SK-N-SH treated with all-trans-retinoic acid at 6 μM for 48 hours (cell line): ENCODE data around the gene DLG5.

Experiments
- ATAC-seq: fragments of 200-7000 bp; cut with Tn5 transposase; 3 replicates; pipeline ENCODE4 v1.9.1; 2020; ENCODE audit warnings: mild to moderate bottlenecking, moderate library complexity
- ARNTL ChIP-seq: fragments of 450-650 bp; formaldehyde crosslinking; IDR thresholded peaks from 2 replicates; pipeline ENCODE4 v1.5.0; 2020; ENCODE audit warnings: low read depth, mild to moderate bottlenecking, moderate library complexity, borderline replicate concordance
- BACH2 ChIP-seq: fragments of 250-450 bp; sonication (Bioruptor Pico); IDR thresholded peaks from 2 replicates; pipeline ENCODE4 v1.9.0; 2021; ENCODE audit warnings: mild to moderate bottlenecking, borderline replicate concordance
- CSDC2 ChIP-seq: fragments of 250-450 bp; sonication (Bioruptor Pico); IDR thresholded peaks from 2 replicates; pipeline ENCODE4 v1.5.0; 2020; ENCODE audit warnings: mild to moderate bottlenecking, moderate library complexity
- ESRRG ChIP-seq: fragments of 250-450 bp; sonication (Bioruptor Pico); IDR thresholded peaks from 2 replicates; pipeline ENCODE4 v1.6.1; 2021; ENCODE audit warnings: mild to moderate bottlenecking
- GLIS3 ChIP-seq: fragments of 250-450 bp; sonication (Bioruptor Pico); IDR thresholded peaks from 2 replicates; pipeline ENCODE4 v1.5.0; 2020; ENCODE audit warnings: mild to moderate bottlenecking, moderate library complexity
- ISL1 ChIP-seq: fragments of 250-450 bp; sonication (Bioruptor Pico); IDR thresholded peaks from 2 replicates; pipeline ENCODE4 v2.1.2; 2022; ENCODE audit warnings: mild to moderate bottlenecking, moderate library complexity
- OSR1 ChIP-seq: fragments of 250-450 bp; sonication (Bioruptor Pico); IDR thresholded peaks from 2 replicates; pipeline ENCODE4 v1.8.0; 2022; ENCODE audit warnings: moderate library complexity, mild to moderate bottlenecking, inconsistent platforms
- PPARA ChIP-seq: fragments of 250-450 bp; sonication (Bioruptor Pico); IDR thresholded peaks from 2 replicates; pipeline ENCODE4 v1.5.0; 2020; ENCODE audit warnings: mild to moderate bottlenecking, borderline replicate concordance
- SNAI2 ChIP-seq: fragments of 250-450 bp; sonication (Bioruptor Pico); IDR thresholded peaks from 2 replicates; pipeline ENCODE4 v1.5.0; 2020; ENCODE audit warnings: mild to moderate bottlenecking, moderate library complexity
- TOX ChIP-seq: fragments of 250-450 bp; sonication (Bioruptor Pico); IDR thresholded peaks from 2 replicates; pipeline ENCODE4 v1.8.0; 2021; ENCODE audit warnings: mild to moderate bottlenecking, moderate library complexity, borderline replicate concordance
- ZC3H10 ChIP-seq: fragments of 250-450 bp; sonication (Bioruptor Pico); IDR thresholded peaks from 2 replicates; pipeline ENCODE4 v1.5.1; 2021; ENCODE audit warnings: mild to moderate bottlenecking, moderate library complexity
- ZFP30 ChIP-seq: fragments of 450-650 bp; formaldehyde crosslinking; IDR thresholded peaks from 2 replicates; pipeline ENCODE4 v1.5.0; 2022; ENCODE audit warnings: mild to moderate bottlenecking, moderate library complexity
- ZNF565 ChIP-seq: fragments of 450-650 bp; formaldehyde crosslinking; conservative IDR thresholded peaks from 2 replicates; pipeline ENCODE4 v1.5.0; 2020; ENCODE audit warnings: low read depth, mild to moderate bottlenecking, moderate library complexity
- ZNF70 ChIP-seq: fragments of 450-650 bp; formaldehyde crosslinking; IDR thresholded peaks from 2 replicates; pipeline ENCODE4 v1.5.0; 2020; ENCODE audit warnings: mild to moderate bottlenecking, moderate library complexity
- ZNF8 ChIP-seq: fragments of 450-650 bp; formaldehyde crosslinking; IDR thresholded peaks from 2 replicates; pipeline ENCODE4 v1.5.0; 2020; ENCODE audit warnings: mild to moderate bottlenecking, moderate library complexity
- TF ChIP-seq, protein P1 (sequence below): fragments of 250-450 bp; sonication (Bioruptor Pico); IDR thresholded peaks from 2 replicates; pipeline ENCODE4 v1.8.0; 2021; ENCODE audit warnings: low read depth, mild to moderate bottlenecking, moderate library complexity, borderline replicate concordance
- TF ChIP-seq, protein P2 (sequence below): fragments of 250-450 bp; sonication (Bioruptor Pico); IDR thresholded peaks from 2 replicates; pipeline ENCODE4 v1.5.1; 2021; ENCODE audit warnings: mild to moderate bottlenecking, moderate library complexity
- TF ChIP-seq, protein P3 (sequence below): fragments of 250-450 bp; sonication (Bioruptor Pico); IDR thresholded peaks from 2 replicates; pipeline ENCODE4 v1.5.0; 2020; ENCODE audit warnings: mild to moderate bottlenecking, moderate library complexity

DLG5 gene

DNA sequence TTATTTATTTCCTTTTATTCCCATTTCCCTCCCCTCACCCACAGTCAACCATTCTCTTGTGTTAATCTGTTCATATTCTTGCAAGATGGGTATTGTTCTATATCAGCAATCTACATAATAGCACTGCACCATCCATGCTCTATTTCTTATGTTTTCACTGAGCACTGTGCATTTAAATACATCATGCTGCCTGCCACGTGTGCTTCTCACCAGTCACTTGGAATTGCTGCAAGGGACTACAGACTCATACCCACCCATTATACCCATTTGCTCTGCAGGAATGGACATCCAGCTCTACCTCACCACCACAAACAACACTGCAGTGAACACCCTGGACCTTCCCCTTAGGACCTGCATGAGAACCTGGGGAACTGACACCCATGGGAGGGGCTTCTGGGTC is 20.8 kb downstream of the DLG5 start (continued):
- TF ChIP-seq ARNTL (CRISPR knock-in tag) (no peak), ZNF8 (CRISPR knock-in tag) (no peak), CSDC2 (CRISPR knock-in tag) (no peak), GLIS3 (CRISPR knock-in tag) (no peak), ESRRG (no peak), BACH2 (no peak)

DNA sequence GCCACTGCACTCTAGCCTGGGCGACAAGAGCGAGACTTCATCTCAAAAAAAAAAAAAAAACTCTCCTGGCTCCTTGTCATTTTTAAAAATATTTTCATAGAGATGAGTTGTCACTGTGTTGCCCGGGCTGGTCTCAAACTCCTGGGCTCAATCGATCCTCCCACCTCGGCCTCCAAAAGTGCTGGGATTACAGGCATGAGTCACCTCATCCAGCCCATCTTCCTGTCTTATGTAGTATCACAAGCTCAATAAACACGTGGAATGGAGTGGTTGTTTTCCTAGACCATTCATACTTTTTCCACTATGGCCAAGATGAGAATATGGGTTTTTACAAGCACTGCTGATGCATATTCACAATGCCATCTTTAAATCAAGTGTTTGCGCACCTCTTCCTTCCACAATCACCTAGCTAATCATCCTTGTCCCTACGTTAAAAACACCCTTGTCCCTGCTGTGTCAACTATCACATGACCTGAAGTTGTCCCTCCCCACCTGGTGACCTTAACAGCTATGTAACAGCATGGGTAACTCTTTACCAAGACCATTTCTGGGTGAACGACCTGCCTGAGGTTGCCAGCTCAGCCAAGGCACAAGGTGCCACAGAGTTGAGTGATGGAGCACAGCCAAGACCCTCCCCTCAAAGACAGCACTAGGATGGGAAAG is 21.3 kb downstream of the DLG5 start:
- ATAC-seq, result no peak
- TF ChIP-seq, protein P1, sequence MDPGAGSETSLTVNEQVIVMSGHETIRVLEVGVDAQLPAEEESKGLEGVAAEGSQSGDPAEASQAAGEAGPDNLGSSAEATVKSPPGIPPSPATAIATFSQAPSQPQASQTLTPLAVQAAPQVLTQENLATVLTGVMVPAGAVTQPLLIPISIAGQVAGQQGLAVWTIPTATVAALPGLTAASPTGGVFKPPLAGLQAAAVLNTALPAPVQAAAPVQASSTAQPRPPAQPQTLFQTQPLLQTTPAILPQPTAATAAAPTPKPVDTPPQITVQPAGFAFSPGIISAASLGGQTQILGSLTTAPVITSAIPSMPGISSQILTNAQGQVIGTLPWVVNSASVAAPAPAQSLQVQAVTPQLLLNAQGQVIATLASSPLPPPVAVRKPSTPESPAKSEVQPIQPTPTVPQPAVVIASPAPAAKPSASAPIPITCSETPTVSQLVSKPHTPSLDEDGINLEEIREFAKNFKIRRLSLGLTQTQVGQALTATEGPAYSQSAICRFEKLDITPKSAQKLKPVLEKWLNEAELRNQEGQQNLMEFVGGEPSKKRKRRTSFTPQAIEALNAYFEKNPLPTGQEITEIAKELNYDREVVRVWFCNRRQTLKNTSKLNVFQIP (CRISPR knock-in tag), result no peak
- TF ChIP-seq PPARA (CRISPR knock-in tag) (no peak), CSDC2 (CRISPR knock-in tag) (no peak), TOX (no peak), ARNTL (CRISPR knock-in tag) (no peak), ISL1 (no peak), ZNF565 (CRISPR knock-in tag) (no peak), ZNF70 (CRISPR knock-in tag) (no peak), SNAI2 (no peak), OSR1 (CRISPR knock-in tag) (no peak), ZNF8 (CRISPR knock-in tag) (no peak), ZC3H10 (CRISPR knock-in tag) (no peak), ESRRG (no peak), ZFP30 (no peak)
- TF ChIP-seq, protein P2, sequence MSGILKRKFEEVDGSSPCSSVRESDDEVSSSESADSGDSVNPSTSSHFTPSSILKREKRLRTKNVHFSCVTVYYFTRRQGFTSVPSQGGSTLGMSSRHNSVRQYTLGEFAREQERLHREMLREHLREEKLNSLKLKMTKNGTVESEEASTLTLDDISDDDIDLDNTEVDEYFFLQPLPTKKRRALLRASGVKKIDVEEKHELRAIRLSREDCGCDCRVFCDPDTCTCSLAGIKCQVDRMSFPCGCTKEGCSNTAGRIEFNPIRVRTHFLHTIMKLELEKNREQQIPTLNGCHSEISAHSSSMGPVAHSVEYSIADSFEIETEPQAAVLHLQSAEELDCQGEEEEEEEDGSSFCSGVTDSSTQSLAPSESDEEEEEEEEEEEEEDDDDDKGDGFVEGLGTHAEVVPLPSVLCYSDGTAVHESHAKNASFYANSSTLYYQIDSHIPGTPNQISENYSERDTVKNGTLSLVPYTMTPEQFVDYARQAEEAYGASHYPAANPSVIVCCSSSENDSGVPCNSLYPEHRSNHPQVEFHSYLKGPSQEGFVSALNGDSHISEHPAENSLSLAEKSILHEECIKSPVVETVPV (CRISPR knock-in tag), result no peak
- TF ChIP-seq, protein P3, sequence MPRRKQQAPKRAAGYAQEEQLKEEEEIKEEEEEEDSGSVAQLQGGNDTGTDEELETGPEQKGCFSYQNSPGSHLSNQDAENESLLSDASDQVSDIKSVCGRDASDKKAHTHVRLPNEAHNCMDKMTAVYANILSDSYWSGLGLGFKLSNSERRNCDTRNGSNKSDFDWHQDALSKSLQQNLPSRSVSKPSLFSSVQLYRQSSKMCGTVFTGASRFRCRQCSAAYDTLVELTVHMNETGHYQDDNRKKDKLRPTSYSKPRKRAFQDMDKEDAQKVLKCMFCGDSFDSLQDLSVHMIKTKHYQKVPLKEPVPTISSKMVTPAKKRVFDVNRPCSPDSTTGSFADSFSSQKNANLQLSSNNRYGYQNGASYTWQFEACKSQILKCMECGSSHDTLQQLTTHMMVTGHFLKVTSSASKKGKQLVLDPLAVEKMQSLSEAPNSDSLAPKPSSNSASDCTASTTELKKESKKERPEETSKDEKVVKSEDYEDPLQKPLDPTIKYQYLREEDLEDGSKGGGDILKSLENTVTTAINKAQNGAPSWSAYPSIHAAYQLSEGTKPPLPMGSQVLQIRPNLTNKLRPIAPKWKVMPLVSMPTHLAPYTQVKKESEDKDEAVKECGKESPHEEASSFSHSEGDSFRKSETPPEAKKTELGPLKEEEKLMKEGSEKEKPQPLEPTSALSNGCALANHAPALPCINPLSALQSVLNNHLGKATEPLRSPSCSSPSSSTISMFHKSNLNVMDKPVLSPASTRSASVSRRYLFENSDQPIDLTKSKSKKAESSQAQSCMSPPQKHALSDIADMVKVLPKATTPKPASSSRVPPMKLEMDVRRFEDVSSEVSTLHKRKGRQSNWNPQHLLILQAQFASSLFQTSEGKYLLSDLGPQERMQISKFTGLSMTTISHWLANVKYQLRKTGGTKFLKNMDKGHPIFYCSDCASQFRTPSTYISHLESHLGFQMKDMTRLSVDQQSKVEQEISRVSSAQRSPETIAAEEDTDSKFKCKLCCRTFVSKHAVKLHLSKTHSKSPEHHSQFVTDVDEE (CRISPR knock-in tag), result no peak
- TF ChIP-seq, all 23 proteins: peak for 0

DNA sequence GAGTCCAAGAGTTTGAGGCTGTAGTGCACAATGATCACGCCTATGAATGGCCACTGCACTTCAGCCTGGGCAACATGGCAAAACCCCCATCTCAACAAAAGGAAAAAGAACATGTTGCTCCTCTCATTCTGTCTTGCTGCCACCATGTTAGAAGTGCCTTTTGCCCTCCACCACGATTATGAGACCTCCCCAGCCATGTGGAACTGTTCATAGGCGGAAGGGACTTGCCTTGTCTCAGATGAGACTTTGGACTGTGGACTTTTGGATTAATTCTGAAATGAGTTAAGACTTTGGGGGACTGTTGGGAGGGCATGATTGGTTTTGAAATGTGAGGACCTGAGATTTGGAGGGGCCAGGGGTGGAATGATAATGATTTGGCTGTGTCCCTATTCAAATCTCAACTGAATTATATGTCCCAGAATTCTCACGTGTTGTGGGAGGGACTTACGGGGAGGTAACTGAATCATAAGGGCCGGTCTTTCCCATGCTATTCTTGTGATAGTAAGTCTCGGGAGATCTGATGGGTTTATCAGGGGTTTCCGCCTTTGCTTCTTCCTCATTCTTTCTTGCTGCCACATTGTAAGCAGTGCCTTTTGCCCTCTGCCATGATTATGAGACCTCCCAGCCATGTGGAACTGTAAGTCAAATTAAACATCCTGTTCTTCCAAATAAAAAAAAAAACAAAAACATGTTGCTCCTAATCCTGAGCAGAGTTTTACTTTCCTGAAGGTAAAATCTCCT is 22.3 kb downstream of the DLG5 start:
- TF ChIP-seq, protein P1 (CRISPR knock-in tag), result no peak
- TF ChIP-seq, protein P3 (CRISPR knock-in tag), result no peak
- TF ChIP-seq, all 23 proteins: peak for 0
- no peak for ATAC-seq
